Caco-2 (cell line): ENCODE data around the gene TBX15. TPM values are rescaled to one million over a fixed set of nuclear protein-coding genes. Genes with fewer than 3 reads are reported as not detected.

Source experiments
- BruUV-seq: library from RNA; stranded (reverse); fragments of 400-500 nt; replicated peaks from 2 replicates; lab custom pipeline; 2021; lab: Mats Ljungman, UMichigan
- CTCF ChIA-PET: fragments of 300-600 bp; sonication (Branson Sonifier 250); formaldehyde crosslinking; loops from one replicate; lab custom pipeline; 2022; ENCODE audit warnings: antibody characterized with exemption; lab: Charles Lee
- POLR2A ChIA-PET: fragments of 300-600 bp; sonication (Branson Sonifier 250); formaldehyde crosslinking; loops from one replicate; lab custom pipeline; 2022; ENCODE audit warnings: antibody characterized with exemption; lab: Charles Lee
- DNase-seq, 2 experiments: peaks; one replicate each; pipeline versions ENCODE4 v3.0.0 to v3.0.0-alpha.2; 2020 to 2022
- H3K27me3 ChIP-seq: replicated peaks from 2 replicates; pipeline ENCODE4 v1.6.0; 2011; ENCODE audit warnings: low read length; ENCODE audit not compliant: control insufficient read depth, insufficient read depth
- H3K36me3 ChIP-seq: 2 replicates; pipeline ENCODE4 v1.5.1; 2011; ENCODE audit warnings: low read length; ENCODE audit not compliant: control insufficient read depth, insufficient read depth
- H3K4me1 ChIP-seq: fragments of 250-450 bp; sonication (Bioruptor Pico); 2 replicates; pipeline ENCODE4 v1.5.1; 2020; ENCODE audit warnings: mild to moderate bottlenecking
- H3K4me3 ChIP-seq: 2 replicates; pipeline ENCODE4 v1.5.1; 2011; ENCODE audit warnings: low read depth, mild to moderate bottlenecking, control low read depth, low read length
- H3K9me3 ChIP-seq: fragments of 250-450 bp; sonication (Bioruptor Pico); 2 replicates; pipeline ENCODE4 v1.5.1; 2020; ENCODE audit warnings: mild to moderate bottlenecking, moderate library complexity
- H3K27ac Mint-ChIP-seq: one replicate; pipeline ENCODE4 v1.8.0; 2022; ENCODE audit warnings: mixed read lengths; ENCODE audit not compliant: unreplicated experiment
- H3K27me3 Mint-ChIP-seq: one replicate; pipeline ENCODE4 v1.8.0; 2022; ENCODE audit warnings: mixed read lengths; ENCODE audit not compliant: insufficient read depth, unreplicated experiment
- H3K36me3 Mint-ChIP-seq: one replicate; pipeline ENCODE4 v1.8.0; 2022; ENCODE audit warnings: mild to moderate bottlenecking, mixed read lengths; ENCODE audit not compliant: insufficient read depth, unreplicated experiment
- H3K4me1 Mint-ChIP-seq: one replicate; pipeline ENCODE4 v1.8.0; 2022; ENCODE audit warnings: low read depth, mixed read lengths; ENCODE audit not compliant: unreplicated experiment
- H3K4me3 Mint-ChIP-seq: one replicate; pipeline ENCODE4 v1.8.0; 2022; ENCODE audit warnings: mild to moderate bottlenecking, moderate library complexity, mixed read lengths; ENCODE audit not compliant: unreplicated experiment
- H3K9me3 Mint-ChIP-seq: one replicate; pipeline ENCODE4 v1.8.0; 2022; ENCODE audit warnings: mixed read lengths; ENCODE audit not compliant: unreplicated experiment
- CTCF ChIP-seq, 2 experiments: fragments of 200-600 bp in 1 of 2; IDR thresholded peaks; 1 replicate in 1 of 2; 2 replicates in 1 of 2; pipeline versions ENCODE4 v1.5.1 to v1.8.0; 2011 to 2022; ENCODE audit warnings: antibody characterized with exemption in 1 of 2, control low read depth in 1 of 2, inconsistent platforms in 1 of 2, low read depth in 1 of 2, low read length in 1 of 2, mild to moderate bottlenecking in 1 of 2, moderate library complexity in 1 of 2; ENCODE audit not compliant: insufficient read depth in 1 of 2, severe bottlenecking in 1 of 2, unreplicated experiment in 1 of 2
- intact Hi-C: fragments of 100-400 bp; cut with micrococcal nuclease; formaldehyde crosslinking; loops from one replicate; pipeline ENCODE4 v1.10.0; 2022; ENCODE audit not compliant: unreplicated experiment
- total RNA-seq: library from RNA; stranded (reverse); gene quantifications from 2 replicates; pipeline ENCODE4 v1.2.3, GENCODE V29; 2022

TBX15 gene
- total RNA-seq, 1 experiment from 2014 or later, result 0.11 TPM

- Histone ChIP-seq H3K27me3 (no peaks in the 10 kb centered on the region), H3K36me3 (no peaks in the 10 kb centered on the region), H3K4me1 (no peaks in the 10 kb centered on the region), H3K4me3 (no peak overlapping the region), H3K9me3 (no peaks in the 10 kb centered on the region)
- DNase-seq, result no peak
- Mint-ChIP-seq H3K4me3 (no peak overlapping the region), H3K27ac (no peak overlapping the region), H3K4me1 (no peaks in the 10 kb centered on the region), H3K36me3 (no peaks in the 10 kb centered on the region), H3K9me3 (no peaks in the 10 kb centered on the region), H3K27me3 (no peaks in the 10 kb centered on the region)
- ChIA-PET CTCF (no interaction called here), POLR2A (no interaction called here)
- intact Hi-C loops, result no loop called here
- BruUV-seq, result no TSS peak
- no peak for TF ChIP-seq CTCF (IDR thresholded peaks at IDR 0.05; ENCODE audit: insufficient read depth in 1 of 2, low read depth in 1 of 2, low read length in 1 of 2, severe bottlenecking in 1 of 2, unreplicated experiment in 1 of 2)
Observed at GRCh38 chr1:118990513-118991152, 2.5 kb upstream of the TBX15 start.

GRCh38 chr1:118989878-118990378 lies 1.8 kb upstream of the TBX15 start:
- ChIA-PET CTCF (no interaction called here), POLR2A (no interaction called here)
- no peak overlapping the region for H3K4me3 Mint-ChIP-seq
- no peaks in the 10 kb centered on the region for H3K9me3 Mint-ChIP-seq
- H3K27me3 ChIP-seq, result no peaks in the 10 kb centered on the region
- no peaks in the 10 kb centered on the region for H3K9me3 ChIP-seq
- H3K4me1 ChIP-seq, result no peaks in the 10 kb centered on the region
- intact Hi-C loops, result no loop called here
- no peaks in the 10 kb centered on the region for H3K36me3 ChIP-seq
- no peak for DNase-seq
- no peaks in the 10 kb centered on the region for H3K4me1 Mint-ChIP-seq
- no peaks in the 10 kb centered on the region for H3K36me3 Mint-ChIP-seq
- H3K4me3 ChIP-seq, result no peak overlapping the region
- BruUV-seq, result no TSS peak
- no peak for TF ChIP-seq CTCF (IDR thresholded peaks at IDR 0.05; ENCODE audit: insufficient read depth in 1 of 2, low read depth in 1 of 2, low read length in 1 of 2, severe bottlenecking in 1 of 2, unreplicated experiment in 1 of 2)
- H3K27me3 Mint-ChIP-seq, result no peaks in the 10 kb centered on the region
- no peak overlapping the region for H3K27ac Mint-ChIP-seq

GRCh38 chr1:118989006-118989815 lies 1.1 kb upstream of the TBX15 start:
- Mint-ChIP-seq H3K36me3 (no peaks in the 10 kb centered on the region), H3K27ac (no peak overlapping the region), H3K4me3 (no peak overlapping the region), H3K4me1 (no peaks in the 10 kb centered on the region), H3K27me3 (no peaks in the 10 kb centered on the region), H3K9me3 (no peaks in the 10 kb centered on the region)
- ChIA-PET POLR2A (interaction anchor here (0.5 kb wide), 1 partner anchor 124 kb away, joined by 4 read pairs; no protein-coding TSS in a partner anchor), CTCF (no interaction called here)
- no peaks in the 10 kb centered on the region for H3K4me1 ChIP-seq
- no peaks in the 10 kb centered on the region for H3K27me3 ChIP-seq
- no peak for DNase-seq
- no peak for TF ChIP-seq CTCF (IDR thresholded peaks at IDR 0.05; ENCODE audit: insufficient read depth in 1 of 2, low read depth in 1 of 2, low read length in 1 of 2, severe bottlenecking in 1 of 2, unreplicated experiment in 1 of 2)
- no peak overlapping the region for H3K4me3 ChIP-seq
- intact Hi-C loops, result no loop called here
- H3K36me3 ChIP-seq, result no peaks in the 10 kb centered on the region
- no peaks in the 10 kb centered on the region for H3K9me3 ChIP-seq
- BruUV-seq, result no TSS peak
